DMS114 treated with DMSO at 0.1 percent for 48 hours (cell line): ENCODE measurements around the gene IGSF11.

Experiments used
- DNase-seq: peaks from one replicate; lab custom pipeline; 2025; ENCODE audit not compliant: unreplicated experiment; lab: John Stamatoyannopoulos, UW

Gene IGSF11

DNA sequence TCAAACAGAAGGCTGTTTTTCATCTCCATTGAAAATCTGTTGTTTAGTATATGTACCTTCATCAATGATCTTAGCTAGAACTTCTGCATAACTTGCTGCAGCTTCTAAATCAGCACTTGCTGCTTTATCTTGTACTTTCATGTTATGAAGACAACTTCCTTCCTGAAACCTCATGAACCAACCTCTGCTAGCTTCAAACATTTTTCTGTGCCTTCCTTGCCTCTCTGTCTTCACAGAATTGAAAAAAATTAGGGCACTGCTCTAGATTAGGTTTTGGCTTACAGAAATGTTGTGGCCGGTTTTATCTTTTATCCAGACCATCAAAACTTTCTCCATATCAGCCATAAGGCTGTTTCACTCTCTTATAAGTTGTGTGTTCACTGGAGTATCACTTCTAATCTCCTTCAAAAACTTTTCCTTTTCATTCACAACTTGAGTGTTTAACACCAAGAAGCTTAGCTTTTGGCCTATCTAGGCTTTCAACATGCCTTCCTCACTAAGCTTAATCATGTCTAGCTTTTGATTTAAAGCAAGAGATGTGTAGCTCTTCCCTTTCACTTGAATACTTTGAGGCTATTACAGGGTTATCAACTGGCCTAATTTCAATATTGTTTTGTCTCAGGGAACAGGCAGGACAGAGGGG is 78.6 kb downstream of the IGSF11 start:
- DNase-seq, result no peak

DNA sequence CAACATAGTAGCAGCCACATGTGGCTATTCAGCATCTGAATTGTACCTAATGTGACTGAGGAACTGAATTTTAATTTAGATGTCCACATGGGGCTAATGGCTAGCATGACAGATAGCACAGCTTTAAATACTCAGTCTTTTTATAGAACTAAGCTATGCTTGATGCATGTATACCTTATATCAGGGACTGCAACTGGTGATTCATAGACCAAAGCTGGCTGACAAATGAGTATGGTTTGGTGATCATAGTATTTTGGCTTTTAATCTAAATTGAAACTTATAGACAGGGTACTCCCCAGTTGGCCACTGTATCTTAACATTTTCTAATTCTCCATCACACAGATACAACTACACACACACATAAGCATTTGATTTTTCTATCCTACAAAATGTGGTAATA is 83.6 kb downstream of the IGSF11 start:
- DNase-seq, result no peak

DNA sequence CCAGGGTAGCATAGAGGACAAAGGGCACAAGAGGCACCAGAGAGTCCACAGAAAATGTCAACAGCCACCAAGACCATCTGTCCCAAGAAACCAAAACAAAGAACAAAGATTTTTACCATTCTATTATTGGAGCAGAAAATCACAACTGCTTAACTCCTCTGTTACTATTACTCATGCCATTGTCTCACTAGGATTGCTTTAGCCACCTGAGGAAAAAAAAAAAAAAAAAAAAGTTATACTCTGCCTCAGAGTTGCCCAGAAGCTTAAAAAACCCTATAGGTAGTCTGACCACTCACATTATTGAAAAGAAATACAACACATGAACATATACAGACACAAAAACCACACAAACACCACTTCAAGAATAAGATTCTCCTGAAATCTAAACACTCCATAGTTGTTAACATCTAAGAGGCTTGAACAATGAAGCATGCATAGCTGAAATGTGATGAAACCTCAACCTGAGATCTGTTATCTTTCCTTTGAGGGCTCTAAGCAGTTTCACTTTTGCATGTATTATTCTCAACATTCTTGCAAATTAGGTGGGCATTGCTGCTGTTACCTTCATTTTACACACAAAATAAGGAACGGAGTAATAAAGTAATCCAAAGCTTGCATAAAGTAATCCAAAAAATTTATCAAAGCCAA is 85.4 kb downstream of the IGSF11 start:
- DNase-seq, result no peak

DNA sequence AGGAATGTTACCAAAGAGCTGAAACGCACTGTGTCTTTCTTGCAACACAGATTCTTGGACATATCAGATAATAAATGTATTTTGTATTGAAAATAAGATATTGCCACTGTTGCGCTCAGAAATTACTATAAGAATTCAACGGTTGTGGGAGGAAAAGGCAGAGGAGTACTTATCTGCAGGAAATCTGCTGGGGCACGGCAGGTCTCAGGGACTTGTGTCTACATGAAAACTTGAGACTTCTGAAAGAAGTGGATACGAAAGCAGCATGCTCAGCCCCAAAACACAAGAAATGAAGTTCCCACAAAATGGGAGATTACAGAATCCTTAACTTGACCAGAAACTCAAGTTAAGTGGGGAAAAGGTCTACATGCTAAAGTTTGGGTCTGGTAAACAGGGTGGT is 86.5 kb downstream of the IGSF11 start:
- DNase-seq, result no peak

DNA sequence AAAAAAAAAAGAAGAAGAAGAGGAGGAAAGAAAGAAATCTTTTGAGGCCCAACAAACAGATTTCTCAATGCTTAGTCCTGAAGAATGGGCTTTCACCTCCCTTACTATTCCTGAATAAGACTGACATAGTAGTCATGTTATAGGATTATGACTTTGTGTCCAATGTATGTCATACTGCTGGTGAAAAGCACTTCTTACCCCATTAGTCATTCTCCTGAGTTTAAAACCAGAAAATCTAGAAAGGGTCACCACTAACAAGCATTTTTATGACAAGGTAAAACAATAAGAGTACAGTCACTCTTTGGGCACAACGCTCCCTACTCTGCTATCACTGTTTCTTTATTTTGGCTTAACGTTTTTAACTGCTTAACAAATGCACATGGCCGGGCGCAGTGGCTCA is 88.2 kb downstream of the IGSF11 start:
- no peak for DNase-seq

DNA sequence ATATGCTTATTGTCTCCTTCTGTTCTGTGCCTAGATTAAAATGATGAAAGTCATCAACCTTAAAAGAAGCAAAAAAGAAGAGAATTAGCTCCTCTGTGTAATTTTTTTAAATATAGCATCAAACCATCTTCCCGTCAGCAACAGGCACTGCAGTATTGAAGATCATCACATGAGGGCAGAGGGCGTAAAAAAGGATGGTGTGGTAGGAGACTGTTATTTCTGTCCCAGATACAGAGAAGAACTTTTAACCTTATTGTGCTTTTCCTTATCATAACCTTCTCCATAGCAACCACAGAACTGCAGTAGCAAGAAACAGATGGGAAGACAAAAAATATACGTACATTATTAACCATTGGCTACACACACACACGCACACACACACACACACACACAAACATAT is 88.8 kb downstream of the IGSF11 start:
- DNase-seq, result no peak

DNA sequence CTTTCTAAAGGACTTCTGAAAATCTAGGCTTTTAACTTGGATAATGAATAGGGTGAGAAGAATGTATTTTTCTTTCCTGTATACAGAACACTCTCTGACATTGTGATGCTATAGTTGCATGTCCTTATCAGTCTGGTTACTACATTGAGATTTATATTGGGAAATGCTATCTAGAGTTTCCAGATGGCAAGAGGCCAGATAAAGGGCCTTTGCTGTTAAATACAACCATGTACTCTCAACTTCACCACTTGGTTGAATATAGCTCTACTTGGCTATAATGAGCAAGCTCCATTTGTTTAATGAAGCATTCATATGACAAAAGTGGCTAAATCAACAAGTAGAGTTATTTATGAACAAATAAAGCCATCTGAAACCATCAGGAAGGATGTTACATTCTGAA is 91.0 kb downstream of the IGSF11 start:
- DNase-seq, result no peak

DNA sequence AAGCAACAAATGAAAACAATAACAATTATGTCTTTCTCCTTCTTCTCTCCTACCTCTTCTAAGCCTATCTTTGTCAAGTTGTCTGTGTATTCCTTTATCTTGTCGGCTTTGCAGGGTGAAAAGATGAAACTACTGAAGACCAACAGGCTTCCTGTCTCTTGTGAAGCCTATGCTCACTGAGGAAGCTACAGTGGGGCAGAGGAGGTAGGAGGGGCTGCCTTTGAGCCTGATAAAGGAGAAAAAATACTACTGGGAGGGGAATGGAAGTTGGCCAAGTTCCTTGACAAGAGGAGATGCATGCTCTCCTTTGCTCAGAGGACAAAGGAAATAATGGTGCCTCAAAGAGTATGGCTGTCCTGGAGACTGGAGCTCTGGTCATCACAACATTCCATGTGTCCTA is 92.0 kb downstream of the IGSF11 start:
- DNase-seq, result no peak

DNA sequence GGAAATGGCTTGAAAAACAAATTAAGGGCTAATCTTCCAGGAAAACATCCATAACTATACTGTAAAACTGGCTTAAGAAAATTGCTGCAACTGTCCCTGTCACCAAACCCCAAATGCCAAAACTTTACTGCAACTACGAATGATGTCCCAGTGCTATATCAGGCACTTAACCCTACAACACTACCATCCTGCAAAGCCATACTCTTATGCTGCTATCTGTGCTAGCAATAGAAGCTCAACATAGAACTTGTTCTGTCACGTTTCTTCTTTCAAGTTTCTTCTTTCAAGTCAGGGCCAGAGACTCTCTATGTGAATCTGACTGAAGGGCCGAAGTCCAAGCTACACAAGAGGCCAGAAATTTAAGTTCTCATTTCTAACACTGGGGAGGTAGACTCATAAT is 92.5 kb downstream of the IGSF11 start:
- no peak for DNase-seq

DNA sequence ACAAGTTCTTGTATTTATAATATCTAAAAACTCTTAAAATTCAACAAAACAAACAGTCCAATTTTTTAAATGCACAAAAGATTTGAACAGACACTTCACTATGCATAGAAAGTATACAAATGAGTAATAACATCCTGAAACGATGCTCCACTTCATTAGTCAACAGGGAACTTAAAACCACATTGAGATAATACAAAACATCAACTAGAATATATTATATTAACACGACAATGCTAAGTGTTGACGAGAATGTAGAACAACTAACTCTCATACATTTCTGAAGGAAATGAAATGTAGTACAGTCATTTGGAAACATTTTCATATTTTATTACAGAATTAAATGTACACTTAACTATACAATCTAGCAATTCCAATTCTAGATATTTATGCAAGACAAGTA is 93.4 kb downstream of the IGSF11 start:
- no peak for DNase-seq

DNA sequence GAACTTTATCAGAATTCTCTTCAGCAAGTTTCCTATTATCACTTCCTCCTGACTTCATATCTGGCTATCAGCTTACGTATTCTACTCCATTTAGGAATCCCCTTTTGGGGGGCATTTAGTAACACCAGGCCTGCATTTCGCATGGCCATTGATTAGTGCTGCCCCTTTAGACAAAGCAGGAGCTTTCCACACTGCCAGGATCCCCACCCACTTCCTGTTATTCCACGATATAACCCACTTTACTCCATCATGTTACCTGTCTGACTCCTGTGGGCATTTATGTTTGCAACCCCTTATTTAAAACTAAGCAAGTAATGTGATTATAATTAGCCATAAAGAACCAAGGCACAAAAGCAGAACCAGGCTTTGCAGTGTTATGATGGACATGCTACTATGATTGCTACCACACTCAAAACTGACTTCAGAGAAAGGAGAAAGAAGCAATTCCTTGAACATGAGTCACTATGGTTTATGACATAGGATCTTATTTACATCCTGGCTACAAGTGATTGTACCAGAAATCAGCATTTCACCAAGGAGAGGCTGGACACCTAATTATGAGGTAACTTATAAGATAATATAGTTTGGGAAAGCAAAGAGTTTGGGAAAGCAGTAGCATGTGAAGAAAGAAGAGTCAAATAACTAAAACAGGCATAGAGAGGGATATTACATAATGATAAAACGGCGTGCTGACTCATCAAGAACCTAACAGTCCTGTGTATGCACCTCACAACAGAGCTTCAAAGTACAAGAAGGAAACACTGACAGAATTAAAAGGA is 96.3 kb downstream of the IGSF11 start:
- DNase-seq, result no peak

DNA sequence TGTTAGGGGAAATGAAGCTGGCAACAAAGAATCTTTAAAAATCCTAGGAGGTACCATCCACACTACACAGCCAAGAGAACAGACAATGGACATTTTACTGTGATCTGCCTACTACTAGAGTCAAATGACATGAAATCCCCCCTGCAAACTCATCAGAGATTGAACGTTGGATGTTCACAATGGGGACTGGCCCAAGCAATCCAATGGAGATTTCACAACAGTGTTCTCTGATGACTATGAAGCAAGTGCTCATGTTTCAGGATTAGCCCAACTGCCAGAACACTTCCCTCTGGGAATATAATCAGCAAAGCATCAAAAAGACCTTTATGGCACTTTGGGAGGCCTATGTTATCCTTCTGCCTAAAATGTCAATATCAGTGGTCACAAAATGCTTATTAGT is 97.8 kb downstream of the IGSF11 start:
- no peak for DNase-seq

DNA sequence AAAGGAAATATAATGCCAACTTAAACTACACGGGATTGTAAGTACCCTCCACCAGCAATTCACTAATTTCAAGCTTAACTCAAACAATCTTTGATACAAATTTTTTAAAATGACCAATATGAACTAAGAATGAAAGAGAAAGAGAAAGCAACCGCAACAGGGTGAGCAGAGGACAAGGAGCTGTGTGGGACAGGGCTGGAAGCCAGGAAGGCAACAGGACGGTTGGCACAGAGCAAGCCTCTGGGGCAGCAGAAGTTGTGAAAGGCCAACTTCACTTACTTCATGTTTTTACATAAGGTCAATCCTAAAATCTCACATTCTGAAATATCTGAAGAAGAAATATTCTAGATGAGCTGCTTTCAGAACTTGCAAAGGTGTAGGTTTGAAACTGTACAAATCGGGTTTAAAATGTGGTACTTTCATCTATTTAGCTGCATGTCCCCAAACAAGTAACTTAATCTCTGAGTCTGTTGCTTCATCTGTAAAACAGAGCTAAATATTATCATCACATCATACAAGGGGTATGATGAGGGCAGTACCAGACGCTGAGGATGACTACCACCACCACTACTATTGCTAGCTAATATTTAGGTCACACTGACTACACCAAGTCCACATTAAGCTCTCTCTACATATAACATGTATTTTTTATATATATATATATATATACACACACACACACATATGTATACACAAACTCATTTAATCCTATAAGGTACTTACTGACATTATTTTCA is 101.7 kb downstream of the IGSF11 start:
- no peak for DNase-seq

DNA sequence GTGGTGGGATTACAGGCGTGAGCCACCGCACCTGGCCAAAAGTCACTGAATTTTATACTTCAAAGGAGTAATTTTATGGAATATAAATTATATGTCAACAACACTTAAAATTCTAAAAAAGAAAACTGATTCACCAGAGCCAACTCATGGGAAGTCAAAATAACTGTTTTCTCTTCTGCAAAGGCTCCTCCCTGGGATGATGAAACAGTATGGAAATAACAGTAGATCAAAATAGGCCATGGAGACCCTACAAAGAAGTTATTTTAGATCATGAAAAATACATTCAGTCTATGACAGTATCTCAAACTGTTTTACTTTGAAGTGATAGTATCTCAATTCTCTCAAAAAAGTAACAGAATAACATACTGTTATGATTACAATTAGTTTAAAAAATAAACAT is 102.7 kb downstream of the IGSF11 start:
- no peak for DNase-seq

DNA sequence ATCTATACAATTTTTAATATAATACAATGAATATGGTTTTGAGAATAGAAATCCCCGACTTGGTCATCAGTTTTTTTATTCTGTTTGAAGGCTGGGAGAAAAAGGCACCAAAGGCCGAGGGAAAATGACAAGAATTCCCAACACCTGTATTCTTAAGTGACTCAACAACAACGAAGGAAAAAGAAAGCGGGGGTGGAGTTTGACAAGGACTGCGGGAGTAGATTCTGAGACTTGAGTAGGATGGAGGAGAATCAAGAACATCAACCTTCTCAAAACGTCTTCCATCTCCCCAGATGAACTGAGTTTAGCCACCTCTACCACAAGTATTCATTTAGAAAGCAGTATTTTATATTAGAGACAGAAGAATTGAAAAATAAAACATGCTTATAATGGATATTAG is 107.2 kb downstream of the IGSF11 start:
- DNase-seq, result no peak

DNA sequence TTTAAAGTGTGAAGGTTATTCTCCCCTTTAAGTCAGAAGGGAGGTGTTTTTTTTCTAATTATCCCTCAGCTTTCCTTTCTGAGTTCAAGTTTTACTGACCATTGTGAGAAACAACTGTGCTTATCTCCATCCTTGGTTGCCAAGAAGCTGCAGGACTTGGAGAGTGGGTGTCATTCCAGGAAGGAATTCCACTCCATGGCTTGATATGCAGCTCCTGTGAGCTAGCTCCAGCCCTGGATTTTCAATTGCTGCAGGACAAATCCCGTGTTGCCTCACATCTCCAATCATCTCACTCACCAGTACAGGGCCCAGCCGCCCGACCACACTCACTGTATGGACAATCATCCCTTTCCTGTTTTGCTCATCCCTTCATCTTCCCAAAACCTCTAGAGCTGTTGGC is 122.5 kb downstream of the IGSF11 start:
- no peak for DNase-seq

DNA sequence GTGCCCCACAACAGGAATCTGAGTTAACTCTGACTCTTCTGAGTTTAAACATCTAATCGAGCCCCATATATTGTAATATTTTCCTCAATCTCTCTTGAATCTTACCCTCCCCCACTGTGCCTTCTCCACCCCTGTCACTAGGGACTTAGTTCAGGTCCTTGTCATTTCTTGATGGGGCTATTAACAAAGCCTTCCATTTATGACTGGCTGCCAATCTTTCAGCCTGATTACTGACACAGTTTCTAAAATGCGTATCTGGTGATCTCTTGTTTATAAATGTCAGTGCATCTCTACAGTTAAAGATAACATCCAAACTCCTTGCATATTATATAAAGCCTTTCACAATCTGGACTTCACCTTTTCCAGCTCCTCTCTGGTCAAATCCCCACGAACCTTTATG is 124.3 kb downstream of the IGSF11 start:
- DNase-seq, result no peak

DNA sequence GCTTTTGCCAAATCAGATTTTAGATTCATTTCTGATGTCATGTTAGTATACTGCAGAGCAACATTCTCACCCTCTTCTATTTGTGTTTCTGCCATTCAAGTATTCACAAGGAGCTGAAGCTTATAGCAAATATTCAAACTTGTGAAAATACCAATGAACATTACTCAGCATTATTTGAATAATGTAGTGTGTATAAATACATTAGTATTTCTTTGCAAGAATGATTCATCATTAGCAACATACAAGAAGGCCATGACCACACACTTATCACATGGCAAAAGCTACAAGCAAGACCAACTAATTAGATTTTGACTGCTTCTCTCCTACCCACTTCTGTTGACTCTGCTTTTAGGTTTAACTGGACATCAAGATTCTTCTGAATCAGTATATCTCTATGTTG is 124.9 kb downstream of the IGSF11 start:
- no peak for DNase-seq

DNA sequence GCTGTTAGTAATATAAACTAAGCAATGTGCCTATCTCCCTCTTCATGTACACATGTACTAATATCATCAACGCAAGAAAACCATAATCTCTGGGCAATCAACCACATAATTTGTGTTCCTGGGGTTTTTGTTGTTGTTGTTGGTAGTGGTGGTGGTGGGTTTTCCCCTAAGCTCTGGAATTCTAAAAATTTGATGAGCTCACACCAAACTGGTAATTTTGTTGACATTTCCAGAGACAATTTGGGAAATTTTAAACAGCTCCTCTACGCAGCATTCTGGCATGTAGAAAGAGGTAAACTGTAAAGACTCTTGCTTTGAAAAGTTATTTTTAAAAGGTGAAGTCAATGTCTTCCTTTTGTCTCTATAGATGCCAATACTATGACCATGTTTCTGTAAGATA is 126.7 kb downstream of the IGSF11 start:
- no peak for DNase-seq

DNA sequence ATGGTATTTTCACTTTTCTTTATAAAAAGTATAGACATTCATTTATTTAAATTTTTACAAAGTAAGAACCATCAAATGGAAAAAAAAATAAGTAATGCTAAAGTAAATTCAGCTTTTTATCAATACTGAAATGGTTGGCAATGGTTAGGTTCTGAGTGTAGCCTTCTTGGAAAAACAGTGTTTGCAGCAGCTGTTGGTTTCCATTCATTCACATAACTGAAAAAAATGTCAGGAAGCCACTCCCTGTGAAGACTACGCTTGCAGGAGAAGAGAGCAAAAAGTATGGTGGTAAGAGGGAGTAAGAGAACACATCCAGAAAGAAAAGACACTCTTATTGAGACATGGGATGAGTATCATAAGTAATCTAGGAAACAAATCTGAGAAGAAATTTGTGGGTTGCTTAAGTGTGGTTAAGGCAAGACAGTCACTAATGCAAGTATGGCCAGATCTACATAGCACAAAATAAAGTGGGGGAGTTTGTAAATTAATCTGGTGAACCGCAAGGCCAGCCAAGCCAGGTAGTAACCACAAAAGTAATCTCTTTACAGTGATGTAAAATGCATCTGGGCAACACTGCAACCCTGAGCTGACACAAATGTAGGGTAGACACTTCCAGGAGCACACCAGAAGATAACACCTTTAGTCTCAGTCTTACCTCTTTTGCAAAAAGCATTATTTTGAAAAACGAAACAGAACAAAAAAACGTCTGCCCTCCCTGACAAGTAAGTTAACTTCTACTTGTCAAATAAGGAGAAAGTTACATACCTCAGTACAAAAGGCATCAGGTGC is 133.7 kb downstream of the IGSF11 start:
- DNase-seq, result no peak

DNA sequence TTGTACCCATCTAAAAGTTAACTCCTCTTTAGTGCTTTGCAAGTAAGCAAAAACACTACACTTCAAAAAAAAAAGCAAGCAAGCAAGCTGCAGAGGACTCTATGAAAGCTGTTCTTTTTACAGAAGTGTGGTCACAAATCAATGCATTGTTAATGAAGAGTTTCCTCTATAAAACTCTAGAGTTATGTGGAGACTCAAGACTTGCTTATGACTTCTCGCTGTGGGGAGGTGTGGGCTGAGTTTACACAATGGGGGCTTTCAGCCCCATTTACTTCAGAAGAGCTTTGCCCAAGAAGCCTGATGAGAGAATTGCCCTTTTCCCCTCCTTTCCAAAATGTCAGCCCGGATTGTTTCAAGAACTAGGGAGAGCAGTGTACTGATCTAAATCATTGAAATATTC is 144.4 kb downstream of the IGSF11 start:
- DNase-seq, result no peak
